T47D (cell line): ENCODE data around the gene ADCY3.

Experiments used
- DNase-seq, 2 experiments: peaks; one replicate each; pipeline versions ENCODE4 v3.0.0 to v3.0.0-alpha.2; 2011 to 2012; ENCODE audit warnings: low read depth in 1 of 2, low spot score in 1 of 2
- JUND ChIP-seq: IDR thresholded peaks from 2 replicates; pipeline ENCODE4 v1.6.1; 2012; ENCODE audit warnings: low read depth
- in situ Hi-C: cut with HindIII; loops from 2 replicates; pipeline ENCODE4 v1.10.0; 2016; ENCODE audit warnings: low sequenced_read_pairs, low pct_unique_long_range_greater_than_20kb

The ADCY3 gene

GRCh38 chr2:24874035-24874434, 46.0 kb downstream of the ADCY3 start:
- no peak for TF ChIP-seq JUND
- DNase-seq, result no peak
- in situ Hi-C loops, result no loop called here

DNA sequence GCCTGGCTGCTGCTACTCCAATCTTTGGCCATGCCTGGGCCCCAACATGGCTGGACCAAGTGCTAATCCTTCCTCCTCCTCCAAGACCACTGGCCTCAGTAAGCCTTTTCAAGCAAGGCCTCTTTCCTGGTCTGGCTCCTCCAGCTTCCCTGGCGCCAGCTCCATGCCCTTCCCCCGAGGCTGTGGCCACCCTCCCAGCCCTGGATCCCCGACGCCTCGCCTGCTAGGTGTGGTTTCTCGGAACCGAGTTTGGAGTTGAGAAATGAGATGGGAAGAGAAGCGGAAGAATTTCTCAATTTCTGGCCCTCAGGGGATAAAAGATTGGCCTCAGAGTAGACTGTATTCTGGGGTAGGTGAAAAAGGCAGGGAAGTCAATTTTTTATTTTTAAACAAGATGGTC, 46.4 kb downstream of the ADCY3 start:
- TF ChIP-seq JUND, result no peak
- in situ Hi-C loops, result no loop called here
- no peak for DNase-seq

DNA sequence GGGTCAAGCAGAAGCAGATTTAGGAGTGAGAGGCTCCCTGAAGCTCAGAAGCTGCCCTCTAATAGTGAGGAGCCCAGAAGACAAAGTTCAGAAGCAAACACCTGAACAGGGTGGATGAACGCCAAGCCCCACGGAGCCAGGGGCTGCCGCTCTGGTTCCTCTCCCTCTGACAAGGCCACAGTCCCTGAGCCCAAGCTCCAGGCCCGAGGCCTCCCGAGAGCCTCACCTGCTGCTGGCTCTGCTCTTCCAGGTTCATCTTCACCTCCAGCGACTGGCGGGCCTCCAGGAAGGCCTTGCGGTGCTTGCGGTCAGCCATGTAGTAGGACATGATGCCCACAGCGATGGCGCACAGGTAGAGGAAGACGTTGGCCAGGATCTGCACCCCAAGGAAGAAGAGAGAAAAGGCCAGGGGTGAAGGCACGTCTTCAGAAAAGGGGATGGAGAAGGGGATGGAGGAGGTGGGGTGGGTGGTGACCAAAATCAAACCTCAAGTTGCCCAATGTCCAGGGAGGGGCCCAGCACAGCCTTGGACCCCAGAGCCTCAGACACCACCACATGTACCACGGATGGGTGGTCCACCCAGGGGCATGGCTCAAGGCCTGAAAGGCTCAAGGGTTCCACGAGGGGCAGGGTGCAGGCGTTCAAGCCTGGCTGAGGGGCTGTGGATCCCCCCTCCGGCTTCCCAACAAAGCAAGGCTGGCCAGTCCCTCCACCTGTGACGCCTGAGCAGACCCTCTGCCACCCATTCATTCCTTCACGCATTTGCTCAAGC, 47.5 kb downstream of the ADCY3 start:
- in situ Hi-C loops, result no loop called here
- no peak for TF ChIP-seq JUND
- no peak for DNase-seq

GRCh38 chr2:24871852-24872333, 48.1 kb downstream of the ADCY3 start:
- TF ChIP-seq JUND, result no peak
- in situ Hi-C loops, result no loop called here
- DNase-seq, result no peak

- TF ChIP-seq JUND, result no peak
- in situ Hi-C loops, result no loop called here
- no peak for DNase-seq
Measured at GRCh38 chr2:24870891-24871705, 48.9 kb downstream of the ADCY3 start.

DNA sequence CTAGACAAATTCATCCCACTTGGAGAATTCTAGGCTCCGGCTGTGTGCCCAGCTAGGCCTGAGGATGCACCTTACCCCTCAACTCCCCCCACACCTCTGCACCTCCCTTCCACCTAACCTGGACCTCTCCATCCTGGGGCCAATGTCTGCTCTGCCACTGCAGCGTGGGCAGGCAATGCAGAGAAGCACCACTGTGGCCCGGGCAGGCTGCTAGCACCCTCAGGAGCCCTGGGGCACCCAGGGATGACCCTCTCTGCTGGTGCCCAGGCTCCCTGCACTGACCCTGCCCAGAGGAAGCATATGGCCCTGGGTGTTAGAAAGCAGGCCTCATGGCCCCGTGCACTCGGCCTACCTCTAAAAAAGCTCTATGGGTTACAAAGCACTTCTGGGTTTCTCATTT, 49.6 kb downstream of the ADCY3 start:
- DNase-seq, result no peak
- TF ChIP-seq JUND, result no peak
- in situ Hi-C loops, result no loop called here

- in situ Hi-C loops, result no loop called here
- TF ChIP-seq JUND, result no peak
- DNase-seq, result no peak
Measured at GRCh38 chr2:24866946-24867345, 53.1 kb downstream of the ADCY3 start.

DNA sequence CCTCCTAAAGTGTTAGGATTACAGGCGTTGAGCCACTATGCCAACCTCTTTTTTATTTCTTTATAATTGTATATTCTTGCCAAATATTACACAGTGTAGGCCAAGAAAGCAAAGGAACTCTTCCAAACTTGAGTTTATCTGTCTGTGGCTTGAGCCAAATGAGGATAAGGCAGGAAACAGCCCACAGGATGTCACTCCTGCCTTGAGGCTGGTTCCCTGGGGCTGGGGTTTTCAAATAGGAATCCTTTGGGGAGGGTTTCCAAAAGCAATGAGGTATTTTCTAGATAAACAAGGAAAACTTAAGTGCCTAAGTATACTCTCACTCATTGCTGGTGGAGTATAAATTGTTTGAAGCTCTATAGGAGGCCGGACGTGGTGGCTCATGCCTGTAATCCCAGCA, 56.4 kb downstream of the ADCY3 start:
- in situ Hi-C loops, result no loop called here
- DNase-seq, result no peak
- no peak for TF ChIP-seq JUND

DNA sequence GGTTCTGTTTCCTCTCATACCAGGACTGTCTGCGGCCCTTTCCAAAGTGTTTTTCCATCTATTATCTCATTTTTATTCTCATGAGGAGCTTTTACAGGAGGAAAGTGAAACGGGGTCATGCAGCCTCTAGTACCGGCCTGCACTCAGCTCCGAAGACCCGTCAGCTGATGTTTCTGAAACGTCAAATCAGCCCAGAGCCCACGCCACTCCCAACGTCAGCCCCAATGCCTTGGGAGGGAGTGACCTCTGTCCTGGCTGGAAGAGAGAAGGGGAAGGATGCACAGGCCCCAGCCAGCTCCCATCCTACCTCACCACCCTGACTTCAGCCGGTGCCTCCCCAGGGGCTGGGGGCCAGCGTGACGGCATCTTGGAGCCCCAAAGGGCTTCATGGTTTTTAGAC, 58.5 kb downstream of the ADCY3 start:
- no peak for TF ChIP-seq JUND
- in situ Hi-C loops, result no loop called here
- DNase-seq, result no peak

DNA sequence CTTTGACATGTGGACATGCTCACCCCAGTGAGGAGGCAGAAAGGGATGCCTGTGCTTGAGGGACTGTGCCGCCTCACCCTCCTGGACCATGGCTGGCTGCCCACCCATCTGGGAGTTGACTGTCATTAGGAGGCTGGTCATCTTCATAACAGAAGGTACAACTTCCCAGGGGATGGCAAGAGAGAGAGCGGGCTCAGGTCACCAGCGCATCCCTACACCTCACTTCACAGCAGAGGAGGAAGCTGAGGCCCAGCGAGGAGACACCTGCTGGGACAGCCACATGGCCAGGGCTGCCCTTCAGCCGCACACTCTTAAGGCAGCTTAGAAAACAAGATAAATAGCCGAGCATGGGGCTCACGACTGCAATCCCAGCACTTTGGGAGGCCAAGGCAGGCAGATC, 59.4 kb downstream of the ADCY3 start:
- in situ Hi-C loops, result no loop called here
- DNase-seq, result no peak
- no peak for TF ChIP-seq JUND

- TF ChIP-seq JUND, result no peak
- no peak for DNase-seq
- in situ Hi-C loops, result no loop called here
Measured at GRCh38 chr2:24859968-24860600, 60.0 kb downstream of the ADCY3 start.

DNA sequence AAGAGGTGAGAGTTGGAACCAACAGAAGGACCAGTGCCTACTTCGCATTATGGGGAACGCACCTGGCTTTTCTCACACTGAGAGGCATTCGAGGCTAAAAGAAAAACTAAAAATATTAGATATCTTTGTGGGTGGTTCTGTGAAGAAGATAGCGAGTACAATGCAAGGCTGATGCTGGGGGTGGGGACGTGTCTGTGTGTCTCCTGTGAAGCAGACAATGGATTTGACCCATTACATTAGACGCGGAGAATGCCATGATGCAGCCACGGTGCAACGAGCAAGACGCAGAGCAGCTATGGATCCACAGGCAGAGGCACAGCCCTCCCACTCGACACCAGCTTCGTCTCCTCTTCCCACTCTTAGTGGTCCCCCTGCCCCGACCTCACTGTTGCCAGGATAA, 61.0 kb downstream of the ADCY3 start:
- in situ Hi-C loops, result no loop called here
- no peak for TF ChIP-seq JUND
- DNase-seq, result no peak

- in situ Hi-C loops, result no loop called here
- no peak for TF ChIP-seq JUND
- no peak for DNase-seq
Measured at GRCh38 chr2:24857746-24858145, 62.3 kb downstream of the ADCY3 start.
